H9 (cell line): ENCODE data around the gene AHDC1. TPM values are rescaled to one million over a fixed set of nuclear protein-coding genes. Genes with fewer than 3 reads are reported as not detected.

Experiments used
- DNase-seq: peaks from one replicate; pipeline ENCODE4 v3.0.0-alpha.2; 2017
- H2AFZ ChIP-seq: one replicate; pipeline ENCODE4 v1.6.1; 2013; ENCODE audit warnings: mild to moderate bottlenecking, low read length, control low read depth, moderate library complexity
- H2AK5ac ChIP-seq: 2 replicates; pipeline ENCODE4 v1.6.1; 2013; ENCODE audit warnings: low read length, control low read depth, mixed read lengths; ENCODE audit not compliant: insufficient read length
- H2BK120ac ChIP-seq: one replicate; pipeline ENCODE4 v1.6.1; 2013; ENCODE audit warnings: low read depth, mild to moderate bottlenecking, low read length, control low read depth, inconsistent platforms; ENCODE audit not compliant: poor library complexity, severe bottlenecking
- H2BK12ac ChIP-seq: 2 replicates; pipeline ENCODE4 v1.6.1; 2013; ENCODE audit warnings: low read length, control low read depth, mixed read lengths, low read depth; ENCODE audit not compliant: insufficient read length
- H2BK15ac ChIP-seq: 2 replicates; pipeline ENCODE4 v1.6.1; 2013; ENCODE audit warnings: low read depth, low read length, control low read depth
- H2BK20ac ChIP-seq: one replicate; pipeline ENCODE4 v1.6.1; 2013; ENCODE audit warnings: low read depth, mild to moderate bottlenecking, low read length, control low read depth, inconsistent platforms; ENCODE audit not compliant: poor library complexity, severe bottlenecking
- H2BK5ac ChIP-seq: 2 replicates; pipeline ENCODE4 v1.6.1; 2013; ENCODE audit warnings: low read length, control low read depth, mixed read lengths; ENCODE audit not compliant: insufficient read length
- H3K14ac ChIP-seq: 2 replicates; pipeline ENCODE4 v1.6.1; 2013; ENCODE audit warnings: low read length, control low read depth; ENCODE audit not compliant: insufficient read depth
- H3K18ac ChIP-seq: 2 replicates; pipeline ENCODE4 v1.6.1; 2013; ENCODE audit warnings: low read depth, mild to moderate bottlenecking, mixed read lengths, low read length, control low read depth; ENCODE audit not compliant: insufficient read length
- H3K23ac ChIP-seq: 2 replicates; pipeline ENCODE4 v1.6.1; 2013; ENCODE audit warnings: low read length, control low read depth, mixed read lengths, low read depth; ENCODE audit not compliant: insufficient read length
- H3K23me2 ChIP-seq: 2 replicates; pipeline ENCODE4 v1.6.1; 2013; ENCODE audit warnings: low read depth, mild to moderate bottlenecking, mixed read lengths, low read length, control low read depth; ENCODE audit not compliant: insufficient read length, poor library complexity, severe bottlenecking
- H3K27ac ChIP-seq: 2 replicates; pipeline ENCODE4 v1.5.1; 2013; ENCODE audit warnings: low read length, control low read depth, mixed read lengths, low read depth; ENCODE audit not compliant: insufficient read length
- H3K27me3 ChIP-seq: 2 replicates; pipeline ENCODE4 v1.6.1; 2013; ENCODE audit warnings: low read length, control low read depth, inconsistent platforms; ENCODE audit not compliant: insufficient read depth
- H3K4ac ChIP-seq: 2 replicates; pipeline ENCODE4 v1.6.1; 2013; ENCODE audit warnings: low read depth, mild to moderate bottlenecking, control low read depth, inconsistent platforms, low read length, moderate library complexity
- H3K4me1 ChIP-seq: 2 replicates; pipeline ENCODE4 v1.6.1; 2013; ENCODE audit warnings: low read length, control low read depth, inconsistent platforms; ENCODE audit not compliant: insufficient read depth
- H3K4me2 ChIP-seq: 2 replicates; pipeline ENCODE4 v1.6.1; 2013; ENCODE audit warnings: low read length, control low read depth, mixed read lengths; ENCODE audit not compliant: insufficient read length, insufficient read depth
- H3K56ac ChIP-seq: 2 replicates; pipeline ENCODE4 v1.6.1; 2013; ENCODE audit warnings: low read depth, mild to moderate bottlenecking, mixed read lengths, low read length, control low read depth; ENCODE audit not compliant: insufficient read length
- H3K79me1 ChIP-seq: 2 replicates; pipeline ENCODE4 v1.6.1; 2013; ENCODE audit warnings: low read depth, mild to moderate bottlenecking, moderate library complexity, low read length, control low read depth, inconsistent platforms; ENCODE audit not compliant: insufficient read depth, poor library complexity, severe bottlenecking
- H3K79me2 ChIP-seq: 2 replicates; pipeline ENCODE4 v1.6.1; 2013; ENCODE audit warnings: low read length, control low read depth, inconsistent platforms; ENCODE audit not compliant: insufficient read depth
- H3K9ac ChIP-seq: 2 replicates; pipeline ENCODE4 v1.6.1; 2013; ENCODE audit warnings: low read length, control low read depth, mixed read lengths; ENCODE audit not compliant: insufficient read length; ENCODE audit errors: extremely low read depth
- H3K9me3 ChIP-seq: one replicate; pipeline ENCODE4 v1.6.1; 2013; ENCODE audit warnings: low read depth, low read length, inconsistent platforms; ENCODE audit not compliant: control insufficient read depth
- H3T11ph ChIP-seq: one replicate; pipeline ENCODE4 v1.6.1; 2013; ENCODE audit warnings: mild to moderate bottlenecking, low read length, control low read depth, inconsistent platforms
- H4K20me1 ChIP-seq: one replicate; pipeline ENCODE4 v1.6.1; 2013; ENCODE audit not compliant: control insufficient read depth, insufficient read length, insufficient read depth
- H4K5ac ChIP-seq: 2 replicates; pipeline ENCODE4 v1.6.1; 2013; ENCODE audit warnings: low read depth, mild to moderate bottlenecking, mixed read lengths, low read length, control low read depth; ENCODE audit not compliant: insufficient read length
- H4K8ac ChIP-seq: replicated peaks from 2 replicates; pipeline ENCODE4 v1.6.1; 2013; ENCODE audit warnings: low read length, control low read depth, mixed read lengths, low read depth; ENCODE audit not compliant: insufficient read length
- H4K91ac ChIP-seq: 2 replicates; pipeline ENCODE4 v1.6.1; 2013; ENCODE audit warnings: low read depth, mild to moderate bottlenecking, moderate library complexity, mixed read lengths, low read length, control low read depth; ENCODE audit not compliant: insufficient read length
- H3K27ac Mint-ChIP-seq, 3 experiments: 2 replicates in 2 of 3; 3 replicates in 1 of 3; pipeline ENCODE4 v1.8.0; 2020 to 2021; ENCODE audit warnings: mixed read lengths in 3 of 3, mild to moderate bottlenecking in 1 of 3, moderate library complexity in 1 of 3
- H3K27me3 Mint-ChIP-seq: 2 replicates; pipeline ENCODE4 v1.8.0; 2021; ENCODE audit warnings: low read depth, mild to moderate bottlenecking, moderate library complexity, mixed read lengths
- H3K36me3 Mint-ChIP-seq, 3 experiments: 2 replicates in 2 of 3; 3 replicates in 1 of 3; pipeline ENCODE4 v1.8.0; 2020 to 2021; ENCODE audit warnings: low read depth in 3 of 3, mixed read lengths in 3 of 3; ENCODE audit not compliant: insufficient read depth in 1 of 3
- H3K4me1 Mint-ChIP-seq, 2 experiments: 2 replicates each; pipeline ENCODE4 v1.8.0; 2020; ENCODE audit warnings: mixed read lengths in 2 of 2
- H3K4me3 Mint-ChIP-seq, 2 experiments: 2 replicates in 1 of 2; 3 replicates in 1 of 2; pipeline ENCODE4 v1.8.0; 2020 to 2021; ENCODE audit warnings: mild to moderate bottlenecking in 2 of 2, mixed read lengths in 2 of 2, moderate library complexity in 1 of 2
- H3K9me3 Mint-ChIP-seq, 2 experiments: 2 replicates in 1 of 2; 3 replicates in 1 of 2; pipeline ENCODE4 v1.8.0; 2020; ENCODE audit warnings: mild to moderate bottlenecking in 2 of 2, mixed read lengths in 2 of 2, moderate library complexity in 1 of 2
- CTCF ChIP-seq: fragments of 200-600 bp; sonication (generic); conservative IDR thresholded peaks from 3 replicates; pipeline ENCODE4 v1.8.0; 2021; ENCODE audit warnings: antibody characterized with exemption, mild to moderate bottlenecking
- WGBS: extraction: QIAGEN DNeasy Blood & Tissue Kit; methylation state at CpG from one replicate; pipeline ENCODE4 v1.1.7; 2013; ENCODE audit warnings: missing lambda C conversion rate, low lambda C conversion rate, mixed read lengths; ENCODE audit not compliant: insufficient read length; ENCODE audit errors: extremely low coverage; 5-methylcytosine and 5-hydroxymethylcytosine counted together
- total RNA-seq: library from RNA; stranded (reverse); gene quantifications from 2 replicates; pipeline ENCODE4 v1.2.1, GENCODE V29; 2021

AHDC1 gene
- total RNA-seq, 1 experiment from 2014 or later = 29.4 TPM

- H4K20me1 ChIP-seq = no peaks in the 10 kb centered on the region
- H3K4ac ChIP-seq = no peak overlapping the region
- H2BK5ac ChIP-seq = no peak overlapping the region
- peaks cover 3% of the 10 kb centered on the region for H3K4me1 ChIP-seq
- Mint-ChIP-seq H3K27me3 (peaks cover 2% of the 10 kb centered on the region), H3K27ac (peak overlapping the region in 1 of 3 experiments; percentile 70; a peak in 1 of 7 replicates), H3K4me3 (no peak overlapping the region), H3K4me1 (peaks cover 8 to 13% of the 10 kb centered on the region in 2 experiments), H3K36me3 (no peaks in the 10 kb centered on the region), H3K9me3 (no peaks in the 10 kb centered on the region; a peak in 1 of 5 replicates)
- no peak overlapping the region for H2AFZ ChIP-seq
- H3T11ph ChIP-seq = no peak overlapping the region
- no peaks in the 10 kb centered on the region for H3K27me3 ChIP-seq
- H3K9me3 ChIP-seq = no peaks in the 10 kb centered on the region
- no peak overlapping the region for H3K23ac ChIP-seq
- no peaks in the 10 kb centered on the region for H3K23me2 ChIP-seq
- H2BK20ac ChIP-seq = no peak overlapping the region
- H2BK15ac ChIP-seq = no peak overlapping the region
- DNase-seq = no peak
- WGBS = no CpG with 5 or more reads among the region's 5 CpGs
- no peak overlapping the region for H4K8ac ChIP-seq
- no peak for TF ChIP-seq CTCF
- H3K79me2 ChIP-seq = no peaks in the 10 kb centered on the region
- H3K9ac ChIP-seq = no peak overlapping the region
- H3K14ac ChIP-seq = no peak overlapping the region
- no peak overlapping the region for H3K56ac ChIP-seq
- H4K91ac ChIP-seq = no peak overlapping the region
- H2BK12ac ChIP-seq = no peak overlapping the region
- no peak overlapping the region for H2AK5ac ChIP-seq
- H3K79me1 ChIP-seq = no peaks in the 10 kb centered on the region
- H3K18ac ChIP-seq = no peak overlapping the region
- no peak overlapping the region for H4K5ac ChIP-seq
- no peak overlapping the region for H2BK120ac ChIP-seq
- no peak overlapping the region for H3K4me2 ChIP-seq
- no peak overlapping the region for H3K27ac ChIP-seq
Observed at GRCh38 chr1:27644369-27645070, 40.6 kb upstream of the AHDC1 start.
